ENCODE data around the gene CLIP2.

GRCh38 chr7:74306004-74306729, 17.0 kb downstream of the CLIP2 start:
- TF ChIP-seq POLR2AphosphoS5 (IDR thresholded peaks at IDR 0.05; ENCODE audit: low read depth, low read length) (no peak), POLR2A (IDR thresholded peaks at IDR 0.05; ENCODE audit: low read depth, low read length) (no peak), TAF1 (IDR thresholded peaks at IDR 0.05; ENCODE audit: low read depth, low read length) (no peak), PAX5 (IDR thresholded peaks at IDR 0.05; ENCODE audit: insufficient read depth, low read length, severe bottlenecking) (no peak), SPI1 (IDR thresholded peaks at IDR 0.05; ENCODE audit: low read depth, low read length) (no peak), POU2F2 (IDR thresholded peaks at IDR 0.05; ENCODE audit: low read depth, low read length) (no peak)

All from GM12891 (cell line).